ENCODE measurements around the gene PTER. TPM values are rescaled to one million over a fixed set of nuclear protein-coding genes. Genes with fewer than 3 reads are reported as not detected.

The PTER gene
- total and polyA plus RNA-seq, 9 of the 15 experiments (the other 6 are each of a cell fraction or from before 2014, with no cell fraction given) = 15.5 to 42.1 (median 28.6) TPM

GRCh38 chr10:16518822-16519221 is 82.0 kb downstream of the PTER start:
- no peak overlapping the region for H2AFZ ChIP-seq (ENCODE audit: low read depth, low read length)
- DNase-seq (ENCODE audit: extremely low read depth in 1 of 4, low spot score in 3 of 4) = no peak
- ATAC-seq = no peak
- no peaks in the 10 kb centered on the region for H4K20me1 ChIP-seq (replicated peaks; ENCODE audit: control insufficient read depth, insufficient read depth, low read length)
- H3K9ac ChIP-seq (ENCODE audit: insufficient read depth in 1 of 2, low read depth in 2 of 2, low read length in 2 of 2) = no peak overlapping the region
- ChIA-PET CTCF (ENCODE audit: low intra/inter-chr PET ratio) (no interaction called here), POLR2A (no interaction called here)
- 39% methylated on average over 1 of the region's 4 CpGs for WGBS (ENCODE audit: insufficient coverage, low coverage, missing lambda C conversion rate)
- H3K79me2 ChIP-seq (ENCODE audit: control insufficient read depth, insufficient read depth, low read length) = no peaks in the 10 kb centered on the region
- intact Hi-C loops (cut with micrococcal nuclease) (no loop called here), in situ Hi-C loops (cut with MboI) (no loop called here)
- H3K9me3 ChIP-seq (replicated peaks; ENCODE audit: control insufficient read depth, insufficient read depth, low read depth, low read length) = 0 out of 2 replicates have a peak, but pooled peaks cover 2% of the 10 kb centered on the region
- no peak overlapping the region for H3K4me2 ChIP-seq (ENCODE audit: insufficient read depth, low read length)
- no peaks in the 10 kb centered on the region for H3K9me1 ChIP-seq (ENCODE audit: control insufficient read depth, insufficient read depth, low read length)
- no peaks in the 10 kb centered on the region for H3K36me3 ChIP-seq (ENCODE audit: control insufficient read depth, insufficient read depth, low read length)
- H3K4me1 ChIP-seq (replicated peaks in 1 of 2; ENCODE audit: control insufficient read depth in 2 of 2, insufficient read depth in 2 of 2, low read length in 2 of 2) = no peaks in the 10 kb centered on the region
- no peaks in the 10 kb centered on the region for H3K27me3 ChIP-seq (ENCODE audit: control insufficient read depth in 2 of 2, insufficient read depth in 2 of 2, low read length in 2 of 2)
- H3K27ac ChIP-seq (ENCODE audit: extremely low read depth, low read depth, low read length) = no peak overlapping the region
- BruUV-seq (replicated peaks) = no TSS peak
- no peak overlapping the region for H3K4me3 ChIP-seq
- no peak for FAIRE-seq
- no peak for TF ChIP-seq ZBTB26 (CRISPR knock-in tag; IDR thresholded peaks at IDR 0.05)
- no peak for TF ChIP-seq E2F6 (IDR thresholded peaks at IDR 0.05; ENCODE audit: borderline replicate concordance in 1 of 2, extremely low read depth in 1 of 2, insufficient read depth in 1 of 2, insufficient read length in 1 of 2, low read depth in 1 of 2, low read length in 1 of 2, poor library complexity in 1 of 2, severe bottlenecking in 1 of 2)
- TF ChIP-seq SREBF1 (IDR thresholded peaks at IDR 0.05; ENCODE audit: borderline replicate concordance, low read depth, low read length) = no peak
- no peak for TF ChIP-seq CEBPB (tag; IDR thresholded peaks at IDR 0.05)
- TF ChIP-seq PML (IDR thresholded peaks at IDR 0.05; ENCODE audit: low read length) = no peak
- TF ChIP-seq CBX8 (IDR thresholded peaks at IDR 0.05; ENCODE audit: borderline replicate concordance, extremely low read depth, low read depth, low read length, poor library complexity, severe bottlenecking) = no peak
- no peak for TF ChIP-seq XRCC3 (IDR thresholded peaks at IDR 0.05)
- no peak for TF ChIP-seq PREB (CRISPR knock-in tag; IDR thresholded peaks at IDR 0.05)
- TF ChIP-seq ZNF280B (CRISPR knock-in tag; IDR thresholded peaks at IDR 0.05) = no peak
- no peak for TF ChIP-seq ZNF274 (IDR thresholded peaks at IDR 0.05; ENCODE audit: borderline replicate concordance, low read depth, low read length)
- TF ChIP-seq SIX5 (IDR thresholded peaks at IDR 0.05; ENCODE audit: borderline replicate concordance in 1 of 2, insufficient read depth in 1 of 2, low read depth in 1 of 2, low read length in 2 of 2) = no peak

Data from K562 (cell line).